K562 (cell line): ENCODE measurements around the gene ANKMY1. TPM values are rescaled to one million over a fixed set of nuclear protein-coding genes. Genes with fewer than 3 reads are reported as not detected.
A peak's percentile ranks its signal among the peaks of the same experiment; 100 is the strongest.

Experiments
- ATAC-seq: fragments of 200-7000 bp; cut with Tn5 transposase; 3 replicates; pipeline ENCODE4 v1.9.1; 2020; ENCODE audit warnings: moderate library complexity
- BruUV-seq: library from RNA; stranded (reverse); fragments of 400-500 nt; replicated peaks from 2 replicates; lab custom pipeline; 2021; lab: Mats Ljungman, UMichigan
- CTCF ChIA-PET: fragments of 300-600 bp; formaldehyde crosslinking; extraction: SDS; loops from one replicate; lab custom pipeline; 2021; ENCODE audit warnings: low intra/inter-chr PET ratio; lab: Yijun Ruan, JAX
- POLR2A ChIA-PET: fragments of 300-600, 350-650 bp; sonication (Branson Sonifier 250); formaldehyde crosslinking; extraction: SDS; loops from one replicate; lab custom pipeline; 2021; ENCODE audit warnings: antibody characterized with exemption, inconsistent platforms; lab: Yijun Ruan, JAX
- DNase-seq, 4 experiments: peaks; one replicate each; pipeline versions ENCODE4 v3.0.0 to v3.0.0-alpha.2; 2011 to 2018; ENCODE audit warnings: low spot score in 3 of 4, mixed read lengths in 3 of 4; ENCODE audit errors: extremely low read depth in 1 of 4
- FAIRE-seq: peaks from 2 replicates; lab custom pipeline; 2011; peaks lifted over from hg19 to GRCh38; lab: Jason Lieb, UNC
- H2AFZ ChIP-seq: 2 replicates; pipeline ENCODE4 v1.6.0; 2011; ENCODE audit warnings: low read depth, low read length, control low read depth, inconsistent platforms
- H3K27ac ChIP-seq: fragments of 200-600 bp; 3 replicates; pipeline ENCODE4 v1.8.0; 2011; ENCODE audit warnings: low read depth, mild to moderate bottlenecking, control low read depth, inconsistent platforms, low read length, moderate library complexity, mixed read lengths; ENCODE audit errors: extremely low read depth
- H3K27me3 ChIP-seq, 2 experiments: fragments of 300-600 bp in 1 of 2; 2 replicates in 1 of 2; 3 replicates in 1 of 2; pipeline versions ENCODE4 v1.6.0 to v1.8.0; 2011; ENCODE audit warnings: inconsistent platforms in 2 of 2, low read length in 2 of 2, mild to moderate bottlenecking in 1 of 2, mixed read lengths in 1 of 2, moderate library complexity in 1 of 2; ENCODE audit not compliant: control insufficient read depth in 2 of 2, insufficient read depth in 2 of 2
- H3K36me3 ChIP-seq: fragments of 300-600 bp; 3 replicates; pipeline ENCODE4 v1.8.0; 2011; ENCODE audit warnings: mild to moderate bottlenecking, low read length, inconsistent platforms; ENCODE audit not compliant: control insufficient read depth, insufficient read depth
- H3K4me1 ChIP-seq, 2 experiments: fragments of 200-600 bp in 1 of 2; replicated peaks in 1 of 2; 2 replicates in 1 of 2; 3 replicates in 1 of 2; pipeline versions ENCODE4 v1.5.1 to v1.8.0; 2011; ENCODE audit warnings: inconsistent platforms in 2 of 2, low read length in 2 of 2, mild to moderate bottlenecking in 1 of 2, mixed read lengths in 1 of 2, moderate library complexity in 1 of 2; ENCODE audit not compliant: control insufficient read depth in 2 of 2, insufficient read depth in 2 of 2
- H3K4me2 ChIP-seq: 2 replicates; pipeline ENCODE4 v1.6.1; 2011; ENCODE audit warnings: low read length, control low read depth, inconsistent platforms, mixed read lengths; ENCODE audit not compliant: insufficient read depth
- H3K4me3 ChIP-seq: fragments of 200-600 bp; sonication (generic), shearing (Covaris generic); 2 replicates; pipeline ENCODE4 v1.5.1; 2016; ENCODE audit warnings: control low read depth, inconsistent platforms
- H3K79me2 ChIP-seq: fragments of 200-600 bp; 3 replicates; pipeline ENCODE4 v1.8.0; 2011; ENCODE audit warnings: low read length, inconsistent platforms; ENCODE audit not compliant: control insufficient read depth, insufficient read depth
- H3K9ac ChIP-seq, 2 experiments: 2 replicates each; pipeline versions ENCODE4 v1.6.0 to v1.6.1; 2011; ENCODE audit warnings: low read depth in 2 of 2, low read length in 2 of 2, control low read depth in 1 of 2, inconsistent platforms in 1 of 2, mild to moderate bottlenecking in 1 of 2, mixed read lengths in 1 of 2; ENCODE audit not compliant: insufficient read depth in 1 of 2
- H3K9me1 ChIP-seq: one replicate; pipeline ENCODE4 v1.6.0; 2011; ENCODE audit warnings: inconsistent platforms, mild to moderate bottlenecking, low read length, moderate library complexity; ENCODE audit not compliant: control insufficient read depth, insufficient read depth
- H3K9me3 ChIP-seq: replicated peaks from 2 replicates; pipeline ENCODE4 v1.5.1; 2011; ENCODE audit warnings: low read depth, low read length, inconsistent platforms; ENCODE audit not compliant: control insufficient read depth, insufficient read depth
- H4K20me1 ChIP-seq: replicated peaks from 2 replicates; pipeline ENCODE4 v1.6.1; 2011; ENCODE audit warnings: low read length, inconsistent platforms, mixed read lengths; ENCODE audit not compliant: control insufficient read depth, insufficient read depth
- CBFA2T3 ChIP-seq: fragments of 450-650 bp; IDR thresholded peaks from 2 replicates; pipeline ENCODE4 v1.6.1; 2017
- CHD4 ChIP-seq: fragments of 200-600 bp; sonication (generic); IDR thresholded peaks from 3 replicates; pipeline ENCODE4 v1.6.1; 2012; ENCODE audit warnings: low read depth, mild to moderate bottlenecking, mixed read lengths, low read length, inconsistent platforms; ENCODE audit not compliant: insufficient read depth, insufficient replicate concordance, poor library complexity, severe bottlenecking
- ELK3 ChIP-seq: fragments of 450-650 bp; formaldehyde crosslinking; IDR thresholded peaks from 2 replicates; pipeline ENCODE4 v1.4.0; 2020; ENCODE audit warnings: mild to moderate bottlenecking
- FOSL1 ChIP-seq: fragments of 200-800 bp; sonication (Bioruptor generic); conservative IDR thresholded peaks from 2 replicates; pipeline ENCODE4 v1.6.1; 2016; ENCODE audit warnings: missing genetic modification characterization, missing compliant biosample characterization
- FOXA3 ChIP-seq, 2 experiments: fragments of 450-650 bp in 1 of 2; sonication (generic) in 1 of 2; formaldehyde crosslinking; IDR thresholded peaks in 1 of 2; conservative IDR thresholded peaks in 1 of 2; 2 replicates each; pipeline versions ENCODE4 v1.4.0 to v1.8.0; 2020 to 2022; ENCODE audit warnings: mild to moderate bottlenecking in 2 of 2, missing genetic modification reagents in 1 of 2
- GABPB2 ChIP-seq: fragments of 250-450 bp; sonication (Bioruptor Pico); conservative IDR thresholded peaks from 2 replicates; pipeline ENCODE4 v1.5.1; 2021; ENCODE audit warnings: mild to moderate bottlenecking
- HNRNPH1 ChIP-seq: fragments of 200-400 bp; formaldehyde crosslinking; optimal IDR thresholded peaks from 2 replicates; pipeline ENCODE3; 2017; ENCODE audit warnings: low read depth, mild to moderate bottlenecking, low read length, moderate library complexity
- MAFG ChIP-seq: fragments of 450-650 bp; conservative IDR thresholded peaks from 2 replicates; pipeline ENCODE4 v1.6.1; 2016; ENCODE audit warnings: missing genetic modification characterization, missing compliant biosample characterization
- MAZ ChIP-seq, 2 experiments: fragments of 450-650 bp in 1 of 2; sonication (generic) in 1 of 2; formaldehyde crosslinking; IDR thresholded peaks in 1 of 2; conservative IDR thresholded peaks in 1 of 2; 2 replicates each; pipeline versions ENCODE4 v1.4.0 to v1.5.0; 2020; ENCODE audit warnings: mild to moderate bottlenecking in 1 of 2, missing genetic modification reagents in 1 of 2
- NR2C1 ChIP-seq, 2 experiments: fragments of 450-650 bp; IDR thresholded peaks; 2 replicates each; pipeline ENCODE4 v1.6.1; 2017; ENCODE audit warnings: mild to moderate bottlenecking in 2 of 2, antibody characterized with exemption in 1 of 2, inconsistent platforms in 1 of 2, missing compliant biosample characterization in 1 of 2, missing genetic modification characterization in 1 of 2
- PHTF2 ChIP-seq: fragments of 250-450 bp; sonication (Bioruptor Pico); IDR thresholded peaks from 2 replicates; pipeline ENCODE4 v1.5.0; 2021; ENCODE audit warnings: mild to moderate bottlenecking
- RBM15 ChIP-seq: fragments of 200-400 bp; formaldehyde crosslinking; IDR thresholded peaks from 2 replicates; pipeline ENCODE4 v1.6.1; 2018; ENCODE audit warnings: mild to moderate bottlenecking, low read length, moderate library complexity; ENCODE audit not compliant: insufficient read depth
- ZBTB34 ChIP-seq: fragments of 250-450 bp; sonication (Bioruptor Pico); IDR thresholded peaks from 2 replicates; pipeline ENCODE4 v1.8.0; 2021; ENCODE audit warnings: mild to moderate bottlenecking, moderate library complexity
- ZFPM2 ChIP-seq: fragments of 250-450 bp; sonication (Bioruptor Pico); IDR thresholded peaks from 2 replicates; pipeline ENCODE4 v1.5.1; 2022; ENCODE audit warnings: mild to moderate bottlenecking
- ZNF146 ChIP-seq: IDR thresholded peaks from one replicate; pipeline ENCODE4 v1.6.1; 2018; ENCODE audit warnings: missing compliant biosample characterization; ENCODE audit not compliant: unreplicated experiment
- ZNF274 ChIP-seq: IDR thresholded peaks from 2 replicates; pipeline ENCODE4 v1.6.1; 2011; ENCODE audit warnings: low read depth, mild to moderate bottlenecking, low read length, moderate library complexity, borderline replicate concordance
- ZNF444 ChIP-seq: fragments of 250-450 bp; sonication (Bioruptor Pico); IDR thresholded peaks from 2 replicates; pipeline ENCODE4 v1.4.0; 2020; ENCODE audit warnings: mild to moderate bottlenecking, moderate library complexity
- WGBS: fragments of 100-300 bp; shearing (Covaris generic); methylation state at CpG from one replicate; pipeline ENCODE4 v1.1.6; 2016; ENCODE audit warnings: low coverage, mixed read lengths; ENCODE audit not compliant: insufficient coverage; ENCODE audit errors: missing lambda C conversion rate; 5-methylcytosine and 5-hydroxymethylcytosine counted together
- in situ Hi-C: fragments of 300-500 bp; cut with MboI; formaldehyde crosslinking; loops from 4 replicates; pipeline ENCODE4 v1.15.0; 2018; ENCODE audit warnings: inconsistent platforms, mixed read lengths
- intact Hi-C: fragments of 100-400 bp; cut with micrococcal nuclease; formaldehyde crosslinking; loops from 2 replicates; pipeline ENCODE4 v1.14.2; 2022
- polyA plus RNA-seq, 8 experiments: library from polyadenylated mRNA; depleted of rRNA in 4 of 8; stranded (reverse) in 5 of 8; unstranded in 3 of 8; fragments of >200 nt; fragmentation: Nextera tagmentation in 2 of 8; fragmentation: Illumina TruSeq in 1 of 8; extraction: Ambion mirVana in 2 of 8; extraction: Trizol in 1 of 8; gene quantifications; 2 replicates each; pipeline versions ENCODE4 v1.2.1 to v1.2.3, GENCODE V29; 2011 to 2014; ENCODE audit warnings: inconsistent platforms in 1 of 8, missing spikeins in 1 of 8
- total RNA-seq, 7 experiments: library from RNA; depleted of rRNA in 6 of 7; stranded (reverse); fragments of >200 nt in 6 of 7; fragmentation: Illumina TruSeq in 2 of 7; extraction: Trizol in 2 of 7; gene quantifications; 2 replicates each; pipeline versions ENCODE4 v1.2.1 to v1.2.3, GENCODE V29; 2011 to 2021; ENCODE audit warnings: low replicate concordance in 1 of 7

ANKMY1 gene
- total and polyA plus RNA-seq, 9 of the 15 experiments (the other 6 are each of a cell fraction or from before 2014, with no cell fraction given), result 0.75 to 15.1 (median 11.7) TPM

GRCh38 chr2:240560480-240561324 is 2.9 kb upstream of the ANKMY1 start (continued):
- no peak for TF ChIP-seq CHD4
- TF ChIP-seq ZFPM2 (CRISPR knock-in tag), result 0 out of 2 replicates have a peak, but pooled peaks have one; percentile 19

- peak; percentile 86 for ATAC-seq
- H3K9ac ChIP-seq, result peak within 1 kb of the TSS; percentile 88 to 94
- intact Hi-C loops, result loop anchor here (10.0 kb wide), 1 partner anchor 45 kb away; no protein-coding TSS in a partner anchor
- TF ChIP-seq ZNF274, result no peak; the same call in 1 of the 2 replicates
- TF ChIP-seq ZBTB34 (CRISPR knock-in tag), result no peak
- no peak; a peak in 4 of 4 replicates for TF ChIP-seq MAZ (CRISPR knock-in tag; conservative IDR thresholded peaks at IDR 0.05 in 1 of 2, IDR thresholded peaks at IDR 0.05 in 1 of 2)
- TF ChIP-seq ZNF444 (CRISPR knock-in tag), result no peak
- no peak for TF ChIP-seq PHTF2 (CRISPR knock-in tag)
- TF ChIP-seq RBM15, result no peak
- TF ChIP-seq MAFG (tag), result no peak
- no peak for TF ChIP-seq ELK3 (CRISPR knock-in tag)
- no peak for TF ChIP-seq GABPB2 (CRISPR knock-in tag)
- TF ChIP-seq FOXA3 (CRISPR knock-in tag; conservative IDR thresholded peaks at IDR 0.05 in 1 of 2, IDR thresholded peaks at IDR 0.05 in 1 of 2), result no peak
- no peak for TF ChIP-seq ZNF146 (CRISPR knock-in tag)
- TF ChIP-seq HNRNPH1, result no peak
- no peak for TF ChIP-seq FOSL1 (tag)
- TF ChIP-seq CBFA2T3, result no peak
- TF ChIP-seq NR2C1 (IDR thresholded peaks at IDR 0.05), result no peak
- TF ChIP-seq NR2C1 (tag; IDR thresholded peaks at IDR 0.05), result no peak
These were observed 2.3 kb upstream of the ANKMY1 start, which contains the start of gene DUSP28 for GRCh38 chr2:240560084-240560479. TSS of gene DUSP28 (plus strand) at chr2:240560357. CDS start at chr2:240560685, 328 bp downstream.

More at GRCh38 chr2:240560084-240560479, 2.3 kb upstream of the ANKMY1 start, which contains the start of gene DUSP28:
- H3K4me2 ChIP-seq, result peak within 1 kb of the TSS; percentile 90
- FAIRE-seq (peak; percentile 54), DNase-seq (peak; percentile 75 to 89 (median 84))
- WGBS, result 2% methylated on average over 14 of the region's 39 CpGs
- H3K4me1 ChIP-seq, result peaks cover 37 to 52% of the 10 kb centered on the region in 2 experiments
- H3K27me3 ChIP-seq, result no peaks in the 10 kb centered on the region
- peaks cover 88% of the 10 kb centered on the region for H3K79me2 ChIP-seq
- H2AFZ ChIP-seq, result peak within 1 kb of the TSS; percentile 74
- ChIA-PET POLR2A (interaction anchor here (0.6 to 1.0 kb wide), 2 partner anchors 57 to 65 kb away, joined by 3 to 4 read pairs; no protein-coding TSS in a partner anchor), CTCF (no interaction called here)
- peak within 1 kb of the TSS; percentile 96 for H3K27ac ChIP-seq
- BruUV-seq, result no TSS peak
- in situ Hi-C loops, result no loop called here
- H3K9me1 ChIP-seq, result no peaks in the 10 kb centered on the region
- 0 out of 2 replicates have a peak, but pooled peaks cover 1% of the 10 kb centered on the region for H3K9me3 ChIP-seq
- H3K4me3 ChIP-seq, result peak within 1 kb of the TSS; percentile 77
- no peaks in the 10 kb centered on the region for H4K20me1 ChIP-seq
- H3K36me3 ChIP-seq, result peaks cover 35% of the 10 kb centered on the region
